H7 (cell line): ENCODE data around the gene CAPN2. TPM values are rescaled to one million over a fixed set of nuclear protein-coding genes. Genes with fewer than 3 reads are reported as not detected.

Experiments
- DNase-seq: peaks from one replicate; pipeline ENCODE4 v3.0.0; 2012
- H3K27me3 ChIP-seq: 2 replicates; pipeline ENCODE4 v1.6.0; 2011; ENCODE audit warnings: mild to moderate bottlenecking, low read length; ENCODE audit not compliant: control insufficient read depth, insufficient read depth
- H3K36me3 ChIP-seq: replicated peaks from 2 replicates; pipeline ENCODE4 v1.5.1; 2011; ENCODE audit warnings: low read length; ENCODE audit not compliant: control insufficient read depth, insufficient read depth
- H3K4me3 ChIP-seq: 2 replicates; pipeline ENCODE4 v1.5.1; 2011; ENCODE audit warnings: low read depth, mild to moderate bottlenecking, control low read depth, low read length, moderate library complexity; ENCODE audit not compliant: insufficient read depth
- total RNA-seq: library from RNA; depleted of rRNA; stranded (reverse); fragments of >200 nt; shearing (Covaris generic); gene quantifications from 2 replicates; pipeline ENCODE4 v1.2.3, GENCODE V29; 2014; rRNA removed

Gene CAPN2
- total RNA-seq, result 46.8 and 60.4 TPM in 2 replicates

DNA sequence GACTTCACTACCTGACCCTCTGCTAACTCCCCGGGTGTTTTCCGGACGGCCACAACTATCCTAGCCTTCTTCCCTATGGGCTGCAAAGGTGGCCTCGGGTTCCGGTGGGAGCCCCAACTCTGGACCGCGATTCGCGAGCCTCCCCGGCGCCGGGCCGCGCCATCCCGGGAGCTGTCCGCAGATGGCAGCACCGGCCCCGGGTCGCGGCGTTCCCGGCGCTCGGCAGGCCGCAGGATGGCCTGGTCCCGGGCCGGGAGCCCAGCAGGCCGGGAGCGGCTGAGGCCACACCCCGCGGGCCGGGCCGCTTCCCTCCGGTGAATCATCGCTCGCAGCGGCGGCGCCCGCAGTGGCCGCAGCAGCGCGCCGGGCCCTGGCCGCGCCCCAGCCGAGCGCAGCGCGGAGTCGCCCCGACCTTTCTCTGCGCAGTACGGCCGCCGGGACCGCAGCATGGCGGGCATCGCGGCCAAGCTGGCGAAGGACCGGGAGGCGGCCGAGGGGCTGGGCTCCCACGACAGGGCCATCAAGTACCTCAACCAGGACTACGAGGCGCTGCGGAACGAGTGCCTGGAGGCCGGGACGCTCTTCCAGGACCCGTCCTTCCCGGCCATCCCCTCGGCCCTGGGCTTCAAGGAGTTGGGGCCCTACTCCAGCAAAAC is at the start of gene CAPN2:
CAPN2 (plus strand) TSS at position 346 of the 656 bp plus-strand sequence; CDS start at position 448, 102 bp downstream.
- Histone ChIP-seq H3K27me3 (peaks cover 14% of the 10 kb centered on the region), H3K4me3 (peak within 1 kb of the TSS; percentile 77), H3K36me3 (no peaks in the 10 kb centered on the region)
- peak; percentile 96 for DNase-seq

- no peaks in the 10 kb centered on the region; the same call in 1 of the 2 replicates for H3K27me3 ChIP-seq
- no peak for DNase-seq
- no peak overlapping the region for H3K4me3 ChIP-seq
- no peaks in the 10 kb centered on the region for H3K36me3 ChIP-seq
Measured at GRCh38 chr1:223662943-223663342, 49.4 kb upstream of the CAPN2 start.

DNA sequence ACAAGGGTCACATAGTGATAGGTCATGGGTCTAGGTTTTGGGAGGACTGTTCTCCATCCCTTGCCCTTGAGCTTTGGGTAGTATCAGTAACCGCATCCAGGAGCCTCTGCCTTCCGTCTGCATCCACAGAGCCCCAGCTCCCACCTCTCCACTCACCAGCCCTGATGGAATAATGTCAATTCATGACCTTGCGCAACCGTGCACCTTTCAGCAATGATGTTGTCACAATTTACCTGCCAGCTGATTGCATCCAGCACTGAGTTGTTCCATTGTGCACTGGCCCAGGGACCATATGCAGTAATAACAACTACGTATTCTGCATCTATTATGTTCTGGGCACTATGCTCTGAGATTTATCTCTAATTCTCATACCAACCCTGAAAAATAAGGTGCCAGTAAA is 48.2 kb upstream of the CAPN2 start:
- Histone ChIP-seq H3K4me3 (no peak overlapping the region), H3K36me3 (no peaks in the 10 kb centered on the region), H3K27me3 (no peaks in the 10 kb centered on the region; the same call in 1 of the 2 replicates)
- no peak for DNase-seq

DNA sequence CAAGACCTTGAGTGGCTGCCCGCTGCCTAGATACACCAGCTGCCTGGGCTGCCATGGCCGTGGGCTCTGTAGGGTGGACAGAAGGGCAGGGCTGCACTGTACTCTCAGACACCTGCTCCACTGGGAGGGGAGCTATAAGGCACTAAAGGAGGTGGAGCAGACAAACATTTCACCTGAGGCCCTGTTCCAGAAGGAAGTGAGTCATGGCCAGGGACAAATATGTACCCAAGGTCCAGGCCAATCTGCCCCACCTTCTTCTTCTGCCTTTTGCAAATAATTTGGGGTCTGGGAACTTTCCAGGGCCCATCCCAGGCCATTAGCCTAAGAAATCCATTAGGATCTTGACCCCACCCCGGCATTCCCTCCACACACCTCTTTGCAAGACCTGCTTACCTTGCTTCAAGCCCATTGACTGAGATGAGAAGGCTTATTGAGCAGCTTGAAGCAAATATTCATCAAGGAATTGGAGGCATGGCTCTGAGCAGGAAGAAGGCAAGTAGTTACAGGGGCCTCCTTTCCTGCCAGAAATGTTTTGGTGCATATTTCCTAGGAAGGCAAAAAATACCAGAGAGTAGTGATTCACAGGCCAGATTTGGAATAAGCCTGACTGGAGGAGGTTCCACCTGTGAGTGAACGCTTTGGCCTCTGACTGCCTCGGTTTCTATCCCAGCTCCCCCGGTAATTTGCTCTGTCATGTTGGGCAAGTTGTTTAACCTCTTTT is 46.6 kb upstream of the CAPN2 start, which contains the start of gene CAPN8:
CAPN8 (minus strand) TSS at position 110 of the 721 bp plus-strand sequence; CDS start at position 55, 55 bp downstream.
- no peak within 1 kb of the TSS for H3K4me3 ChIP-seq
- H3K36me3 ChIP-seq, result no peaks in the 10 kb centered on the region
- DNase-seq, result no peak
- no peaks in the 10 kb centered on the region; the same call in 1 of the 2 replicates for H3K27me3 ChIP-seq

GRCh38 chr1:223667484-223668182 is 44.7 kb upstream of the CAPN2 start:
- DNase-seq, result no peak
- Histone ChIP-seq H3K36me3 (no peaks in the 10 kb centered on the region), H3K27me3 (no peaks in the 10 kb centered on the region; the same call in 1 of the 2 replicates), H3K4me3 (no peak overlapping the region)

DNA sequence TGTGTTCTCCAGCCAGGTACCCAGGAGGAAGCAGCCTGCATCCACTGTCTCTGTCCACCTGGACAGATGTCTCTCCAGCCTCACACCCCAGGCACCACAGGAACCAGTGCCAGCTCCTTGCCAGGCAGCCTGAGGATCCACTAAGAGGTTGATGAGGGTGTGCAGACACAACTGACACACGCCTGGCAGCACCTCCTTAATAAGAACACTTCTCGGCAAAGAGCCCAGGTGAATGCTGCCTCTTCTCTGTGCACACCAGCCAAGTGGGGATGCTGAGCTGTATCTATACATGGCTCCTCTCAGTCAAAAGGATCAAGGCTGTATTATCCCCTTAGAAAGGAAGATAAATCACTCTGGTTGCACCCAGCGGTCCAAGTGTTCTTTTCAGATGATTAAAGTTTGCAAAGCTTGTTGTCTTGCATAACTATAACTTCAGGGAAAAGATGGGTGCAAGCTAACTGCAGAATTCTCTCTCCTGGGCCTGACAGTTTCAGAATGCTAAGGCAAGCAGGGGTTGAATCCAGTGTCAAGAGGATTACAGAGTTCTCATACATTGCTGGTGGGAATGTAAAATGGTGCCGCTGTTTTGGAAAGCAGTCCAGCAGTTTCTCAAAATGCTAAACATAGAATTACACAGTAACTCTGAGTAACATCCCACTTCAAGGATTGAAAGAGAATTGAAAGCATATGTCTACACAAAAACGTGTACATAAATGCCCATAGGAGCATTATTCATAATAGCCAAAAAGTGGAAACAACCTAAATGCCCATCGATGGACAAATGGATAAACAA is 43.1 kb upstream of the CAPN2 start:
- no peak for DNase-seq
- Histone ChIP-seq H3K4me3 (no peak overlapping the region), H3K27me3 (no peaks in the 10 kb centered on the region; the same call in 1 of the 2 replicates), H3K36me3 (no peaks in the 10 kb centered on the region)

- peak; percentile 84 for DNase-seq
- Histone ChIP-seq H3K27me3 (no peaks in the 10 kb centered on the region; the same call in 1 of the 2 replicates), H3K36me3 (no peaks in the 10 kb centered on the region), H3K4me3 (no peak overlapping the region)
Measured at GRCh38 chr1:223670458-223671159, 41.7 kb upstream of the CAPN2 start.

GRCh38 chr1:223674119-223674890 is 38.0 kb upstream of the CAPN2 start:
- H3K4me3 ChIP-seq, result no peak overlapping the region
- no peak for DNase-seq
- H3K27me3 ChIP-seq, result no peaks in the 10 kb centered on the region
- no peaks in the 10 kb centered on the region for H3K36me3 ChIP-seq

- Histone ChIP-seq H3K4me3 (no peak overlapping the region), H3K36me3 (no peaks in the 10 kb centered on the region), H3K27me3 (no peaks in the 10 kb centered on the region)
- no peak for DNase-seq
Measured at GRCh38 chr1:223678841-223679240, 33.5 kb upstream of the CAPN2 start.

GRCh38 chr1:223680188-223680587 is 32.2 kb upstream of the CAPN2 start:
- no peak for DNase-seq

GRCh38 chr1:223682502-223682901 is 29.8 kb upstream of the CAPN2 start:
- Histone ChIP-seq H3K4me3 (no peak overlapping the region), H3K27me3 (no peaks in the 10 kb centered on the region), H3K36me3 (no peaks in the 10 kb centered on the region)
- no peak for DNase-seq

More at GRCh38 chr1:223680188-223680587, 32.2 kb upstream of the CAPN2 start:
- Histone ChIP-seq H3K36me3 (no peaks in the 10 kb centered on the region), H3K27me3 (no peaks in the 10 kb centered on the region), H3K4me3 (no peak overlapping the region)

- Histone ChIP-seq H3K27me3 (no peaks in the 10 kb centered on the region), H3K4me3 (no peak overlapping the region), H3K36me3 (no peaks in the 10 kb centered on the region)
- peak; percentile 64 for DNase-seq
Measured at GRCh38 chr1:223683586-223684487, 28.5 kb upstream of the CAPN2 start.
